Stimulated activated CD4-positive, alpha-beta T cell treated with anti-CD3 and anti-CD28 coated beads, Interleukin-2, amount 100 ng/mL, for 4 hours (primary cell): ENCODE data around the gene ZBED5.

Experiments
- DNase-seq: peaks from one replicate; pipeline ENCODE4 v3.0.0-alpha.2; 2020; ENCODE audit warnings: low read depth

ZBED5 gene

DNA sequence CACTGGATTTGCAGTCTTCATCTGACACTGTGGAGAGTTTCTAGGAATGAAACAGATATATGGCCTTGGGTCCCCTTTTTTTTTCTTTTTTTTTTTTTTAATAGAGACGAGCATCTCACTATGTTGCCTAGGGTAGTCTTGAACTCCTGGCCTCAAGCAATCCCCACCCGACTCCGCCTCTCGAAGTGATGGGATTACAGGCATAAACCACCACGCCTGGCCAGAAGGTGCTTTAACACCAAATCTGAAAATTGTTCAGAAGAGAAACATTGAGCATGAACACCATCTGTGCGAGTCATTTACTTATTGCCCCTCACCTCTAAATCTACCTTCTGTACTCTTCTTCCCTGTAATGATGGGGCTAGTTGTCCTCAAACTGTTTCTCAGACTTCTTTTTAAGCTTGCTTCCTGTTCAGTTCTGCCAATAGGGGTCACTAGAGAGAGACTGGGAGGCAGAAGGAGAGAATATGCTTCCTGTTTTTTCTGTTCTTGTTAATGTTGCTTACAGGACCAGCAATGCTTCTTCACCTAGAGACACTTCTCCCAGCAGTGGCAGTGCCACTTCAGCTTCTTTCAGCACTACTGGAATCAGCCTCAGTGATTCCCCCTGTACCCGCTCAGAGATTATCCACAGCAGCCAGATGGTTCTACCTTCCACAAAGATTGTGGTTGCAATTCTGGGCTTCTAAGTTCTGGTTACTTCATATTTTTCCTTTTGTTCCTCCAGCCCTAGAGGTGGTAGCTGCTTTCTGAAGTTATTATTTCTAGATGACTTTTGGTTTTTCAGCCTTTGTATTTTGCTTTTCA is 20.8 kb upstream of the ZBED5 start:
- peak; percentile 8 for DNase-seq

DNA sequence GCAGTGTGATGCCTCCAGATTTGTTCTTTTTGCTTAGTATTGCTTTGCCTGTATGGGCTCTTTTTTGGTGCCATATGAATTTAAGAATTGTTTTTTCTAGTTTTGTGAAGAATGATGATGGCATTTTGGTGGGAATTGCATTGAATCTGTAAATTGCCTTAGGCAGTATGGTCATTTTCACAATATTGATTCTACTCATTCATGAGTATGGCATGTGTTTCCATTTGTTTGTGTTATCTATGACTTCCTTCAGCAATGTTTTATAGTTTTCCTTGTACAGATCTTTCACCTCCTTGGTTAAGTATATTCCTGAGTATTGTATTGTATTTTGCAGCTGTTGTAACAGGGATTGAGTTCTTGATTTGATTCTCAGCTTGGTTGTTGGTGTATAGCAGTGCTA is 18.3 kb upstream of the ZBED5 start:
- no peak for DNase-seq

DNA sequence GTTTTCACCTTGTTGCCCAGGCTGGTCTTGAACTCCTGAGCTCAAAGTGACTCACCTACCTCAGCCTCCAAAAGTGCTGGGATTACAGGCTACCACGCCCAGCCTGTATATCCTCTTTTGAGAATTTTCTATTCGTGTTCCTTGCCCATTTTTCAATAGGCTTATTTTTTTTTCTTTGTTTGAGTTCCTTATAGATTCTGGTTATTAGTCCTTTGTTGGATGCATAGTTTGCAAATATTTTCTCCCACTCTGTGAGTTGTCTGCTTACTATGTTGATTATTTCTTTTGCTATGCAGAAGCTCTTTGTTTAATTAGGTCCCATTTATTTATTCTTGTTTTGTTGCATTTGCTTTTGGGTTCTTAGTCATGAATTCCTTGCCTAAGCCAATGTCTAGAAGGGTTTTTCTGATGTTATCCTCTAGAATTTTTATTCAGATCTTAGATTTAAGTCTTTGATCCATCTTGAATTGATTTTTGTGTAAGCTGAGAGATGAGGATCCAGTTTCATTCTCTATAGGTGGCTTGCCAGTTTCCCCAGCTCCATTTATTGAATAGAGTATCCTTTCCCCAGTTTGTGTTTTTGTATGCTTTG is 17.7 kb upstream of the ZBED5 start:
- DNase-seq = no peak

DNA sequence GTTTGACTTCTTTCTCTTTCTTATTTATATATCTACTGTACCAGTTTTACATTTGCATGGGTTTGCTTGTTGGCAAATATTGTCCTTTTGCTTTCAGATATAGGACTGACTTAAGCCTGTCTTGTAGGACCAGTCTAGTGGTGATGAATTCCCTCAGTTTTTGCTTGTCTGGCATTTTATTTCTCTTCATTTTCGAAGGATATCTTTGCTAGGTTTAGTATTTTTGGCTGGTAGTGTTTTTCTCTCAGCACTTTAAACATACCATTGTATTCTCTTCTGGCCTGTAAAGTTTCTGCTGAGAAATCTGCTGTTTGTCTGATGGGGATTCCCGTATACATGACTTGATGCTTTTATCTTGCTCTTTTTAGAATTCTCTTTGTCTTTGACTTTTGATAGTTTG is 14.2 kb upstream of the ZBED5 start:
- DNase-seq = no peak

DNA sequence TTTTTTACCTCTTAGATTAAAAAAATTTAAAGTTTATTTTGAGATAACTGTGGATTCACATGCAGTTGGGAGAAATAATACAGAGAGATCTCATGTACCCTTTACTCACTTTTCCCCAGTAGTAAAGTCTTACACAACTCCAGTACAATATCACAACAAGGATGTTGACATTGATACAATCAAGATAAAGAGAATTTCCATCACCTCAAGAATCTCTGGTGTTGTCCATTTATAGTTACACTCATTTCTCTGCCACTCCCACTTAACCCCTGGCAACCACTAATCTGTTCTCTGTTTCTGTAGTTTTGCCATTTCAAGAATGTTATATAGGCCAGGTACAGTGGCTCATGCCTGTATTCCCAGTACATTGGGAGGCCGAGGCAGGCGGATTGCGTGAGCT is 10.5 kb upstream of the ZBED5 start:
- no peak for DNase-seq

DNA sequence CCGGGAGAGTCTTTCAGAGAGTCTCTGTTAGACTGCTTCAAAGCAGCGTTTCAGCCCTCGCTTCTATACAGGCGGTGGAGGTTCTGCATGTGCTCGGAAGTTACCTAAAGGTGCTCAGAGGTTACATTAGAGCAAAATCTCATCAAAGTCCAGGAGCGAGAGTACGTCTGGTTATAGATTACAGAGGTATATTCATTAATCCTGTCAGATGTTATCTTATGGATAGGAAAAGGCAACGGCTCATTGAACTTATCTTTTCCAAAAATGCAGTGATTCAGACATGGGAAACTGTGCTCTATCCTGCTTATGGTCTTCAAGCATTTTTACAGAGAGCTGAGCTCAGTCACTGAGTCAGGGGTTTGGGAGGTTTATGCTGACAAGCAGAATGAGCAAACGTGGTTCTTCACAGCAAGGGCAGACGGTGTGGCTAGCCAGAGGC is 9.1 kb upstream of the ZBED5 start:
- no peak for DNase-seq

DNA sequence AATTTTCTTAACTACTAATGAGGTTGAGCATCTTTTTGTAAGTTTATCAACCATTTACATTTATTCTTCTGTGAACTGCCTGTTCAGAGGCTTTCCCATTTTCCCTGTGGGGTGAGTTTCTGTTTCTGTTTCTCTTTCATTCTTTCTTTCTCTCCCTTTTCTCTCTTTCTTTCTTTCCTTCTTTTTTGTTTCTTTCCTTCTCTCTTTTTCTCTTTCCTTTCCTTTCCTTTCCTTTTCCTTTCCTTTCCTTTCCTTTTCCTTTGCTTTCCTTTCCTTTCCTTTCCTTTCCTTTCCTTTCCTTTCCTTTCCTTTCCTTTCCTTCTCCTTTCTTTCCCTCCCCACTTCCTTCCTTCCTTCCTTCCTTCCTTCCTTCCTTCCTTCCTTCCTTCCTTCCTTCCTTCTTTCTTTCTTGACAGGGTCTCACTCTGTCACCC is 8.0 kb upstream of the ZBED5 start:
- DNase-seq = no peak

DNA sequence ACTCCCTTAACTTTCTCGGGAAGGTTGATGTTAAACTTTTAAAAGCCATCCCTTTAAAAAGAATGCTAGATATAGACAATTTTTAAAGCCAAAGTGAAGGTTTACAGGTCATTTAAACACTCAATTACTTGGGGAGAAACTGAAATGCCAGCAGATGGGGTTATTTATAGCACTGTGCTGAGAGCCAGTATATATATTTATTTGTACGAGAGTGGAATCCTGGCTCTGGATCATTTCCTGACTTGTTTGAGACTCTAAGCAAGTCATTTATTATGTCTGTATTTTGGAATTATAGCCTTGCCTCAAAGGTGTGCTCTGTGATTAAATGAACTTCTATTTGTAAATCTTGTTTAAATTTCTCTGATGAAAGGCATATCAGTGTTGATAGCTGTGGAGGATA is 6.8 kb upstream of the ZBED5 start:
- DNase-seq = no peak

DNA sequence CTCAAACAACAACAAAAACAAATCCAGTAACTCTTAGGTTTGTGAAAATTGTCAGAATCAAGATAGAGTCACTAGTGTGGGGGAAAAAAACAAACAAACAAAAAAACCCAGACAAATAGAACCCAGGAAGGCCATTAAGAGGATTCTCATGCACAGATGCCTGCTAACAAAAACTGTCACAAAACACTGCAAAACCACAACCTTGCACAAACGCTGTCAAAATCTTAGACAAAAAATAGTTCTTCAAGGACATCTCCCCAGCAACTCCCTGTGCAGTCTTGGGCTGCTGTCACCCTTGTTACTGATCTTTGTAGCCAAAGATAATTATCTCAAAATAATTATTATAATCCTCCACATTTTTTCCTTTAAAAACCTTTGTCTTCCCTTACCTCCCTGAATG is 4.6 kb upstream of the ZBED5 start:
- DNase-seq = no peak

DNA sequence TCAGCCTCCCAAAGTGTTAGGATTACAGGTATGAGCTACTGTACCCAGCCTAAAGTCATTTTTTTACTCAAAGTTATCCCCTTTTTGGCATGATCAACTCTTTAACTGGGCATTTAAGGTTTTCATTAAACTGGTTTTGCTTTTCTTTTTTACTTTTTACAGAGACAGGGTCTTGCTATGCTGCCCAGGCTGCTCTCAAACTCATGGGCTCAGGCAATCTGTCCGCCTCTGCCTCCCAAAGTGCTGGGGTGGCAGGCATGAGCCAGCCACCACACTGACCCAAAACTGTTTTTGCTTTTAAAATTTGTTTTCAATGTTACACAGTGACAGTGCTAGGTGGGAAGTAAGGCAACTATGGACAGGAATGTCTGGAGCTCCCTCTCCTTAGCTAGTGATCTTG is 3.9 kb upstream of the ZBED5 start:
- no peak for DNase-seq

DNA sequence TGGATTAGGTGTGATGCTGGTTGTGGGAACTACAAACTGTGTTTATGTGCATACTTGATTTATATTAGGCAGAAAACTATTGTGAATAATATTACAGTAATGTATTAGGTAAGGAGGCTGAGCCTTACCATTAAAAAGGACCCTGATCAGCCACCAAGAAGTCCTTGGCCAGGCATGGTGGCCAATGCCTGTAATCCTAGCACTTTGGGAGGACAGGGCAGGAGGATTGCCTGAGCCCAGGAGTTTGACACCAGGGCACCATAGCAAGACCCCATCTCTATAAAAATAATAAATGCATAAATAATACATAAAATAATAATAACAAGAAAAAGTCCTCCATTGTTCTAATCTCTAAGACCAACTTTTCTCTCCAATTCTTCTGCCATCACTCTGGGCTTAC is 3.2 kb upstream of the ZBED5 start:
- no peak for DNase-seq

DNA sequence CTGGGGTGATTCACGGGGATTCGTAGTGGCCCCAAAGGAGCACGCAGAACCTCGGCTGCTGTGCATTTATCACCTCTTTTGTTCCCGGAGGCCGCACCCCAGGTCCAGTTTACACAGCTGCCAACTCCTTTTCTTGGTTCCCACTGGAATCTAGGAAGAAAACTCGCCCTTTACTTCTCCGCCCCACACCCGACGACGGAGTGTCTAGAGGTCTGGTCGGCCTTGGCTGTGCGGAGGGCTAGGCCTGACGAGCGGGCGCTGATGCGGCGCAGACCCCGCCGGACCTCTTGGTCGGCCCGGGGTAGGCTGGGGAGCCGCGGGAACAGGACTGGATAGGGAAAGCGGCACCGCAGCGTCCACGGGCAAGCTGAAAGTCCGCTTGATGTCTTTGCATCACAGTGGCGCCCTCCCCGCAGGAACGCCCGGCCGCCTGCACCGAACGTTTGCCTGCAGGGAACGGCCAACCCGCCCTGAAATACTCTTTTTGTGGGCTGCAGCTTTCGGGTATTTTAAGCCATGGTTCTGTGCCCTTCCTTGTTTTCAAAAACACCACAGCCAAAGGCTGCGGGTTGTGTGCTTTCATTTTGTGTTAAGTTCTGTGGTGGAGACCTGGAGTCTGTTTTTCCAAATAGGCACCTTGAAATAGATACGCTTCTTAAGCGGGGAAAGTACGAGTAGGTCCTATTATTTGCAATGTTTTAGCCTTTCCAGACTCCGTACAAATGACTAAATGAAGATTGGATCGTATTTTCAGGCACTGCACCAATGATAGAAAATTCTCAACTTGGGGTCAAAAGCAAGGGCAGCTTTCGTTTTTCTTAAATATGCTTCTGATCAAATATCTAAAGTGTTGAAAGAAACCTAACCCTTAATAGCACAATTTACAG is 829 bp upstream of the ZBED5 start:
- DNase-seq = peak; percentile 6

DNA sequence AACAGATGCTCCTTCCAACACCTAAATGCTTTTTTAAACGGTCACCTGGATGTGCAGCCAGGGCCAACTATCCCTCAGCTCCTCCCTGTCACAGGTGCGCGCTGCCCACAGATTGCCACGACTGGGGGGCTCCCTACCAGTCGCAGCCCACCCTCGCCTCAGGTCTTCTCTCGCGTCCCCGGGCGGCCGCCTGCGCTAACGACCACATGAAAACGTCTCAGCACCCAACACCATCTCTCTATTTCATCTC is 469 bp downstream of the ZBED5 start:
- DNase-seq = no peak

DNA sequence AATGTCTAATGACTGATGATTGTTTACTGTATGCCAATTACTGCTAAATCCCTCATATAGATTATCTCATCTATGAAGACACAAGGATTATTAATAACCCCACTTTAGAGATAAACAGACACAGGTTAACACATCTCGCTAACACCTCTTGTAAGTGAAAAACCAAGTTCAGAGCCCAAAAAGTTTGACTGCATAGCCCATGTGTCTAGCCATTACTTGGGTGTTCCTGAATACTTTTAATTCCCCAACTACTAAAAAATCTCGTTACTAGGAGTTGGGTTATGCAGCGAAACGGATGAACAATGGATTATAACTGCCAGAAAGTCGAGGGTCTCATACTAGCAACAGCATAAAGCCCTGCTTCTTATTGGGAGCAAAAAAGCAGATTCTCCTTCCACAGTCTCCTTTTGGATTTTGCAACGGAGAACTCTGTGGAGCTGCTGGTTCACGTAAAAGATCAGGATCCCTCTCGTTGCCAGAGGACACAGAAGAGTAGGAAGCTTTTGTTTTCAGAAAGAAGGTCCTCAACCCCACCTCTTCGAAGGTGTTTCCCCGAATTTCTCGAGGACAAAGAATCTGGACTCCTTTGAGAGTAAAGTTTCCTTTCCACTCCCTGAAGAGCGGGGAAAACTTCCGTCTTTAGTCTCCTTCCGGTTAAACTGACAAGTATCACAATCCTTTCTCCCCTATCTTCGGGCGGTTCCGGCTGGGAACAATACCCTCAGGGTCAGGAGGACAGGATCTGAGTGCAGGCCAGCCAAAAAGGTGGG is 979 bp downstream of the ZBED5 start:
- no peak for DNase-seq

DNA sequence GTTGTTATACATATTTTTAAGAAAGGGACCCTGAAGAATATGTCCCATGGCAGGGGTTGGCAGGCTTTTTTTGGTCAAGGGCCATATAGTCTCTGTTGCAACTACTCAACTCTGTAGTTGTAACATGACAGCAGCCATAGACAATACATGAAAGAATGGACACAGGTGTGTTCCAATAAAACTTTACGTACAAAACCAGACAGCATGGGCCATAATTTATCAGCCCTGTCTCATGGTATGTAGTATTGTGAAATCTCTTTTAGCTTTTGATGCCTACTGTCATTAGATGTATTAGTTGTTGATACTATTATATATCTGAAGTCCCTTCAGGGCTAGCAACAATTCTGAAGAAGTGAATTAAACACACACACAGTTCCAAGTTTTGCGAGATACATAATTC is 2.6 kb downstream of the ZBED5 start:
- DNase-seq = no peak

DNA sequence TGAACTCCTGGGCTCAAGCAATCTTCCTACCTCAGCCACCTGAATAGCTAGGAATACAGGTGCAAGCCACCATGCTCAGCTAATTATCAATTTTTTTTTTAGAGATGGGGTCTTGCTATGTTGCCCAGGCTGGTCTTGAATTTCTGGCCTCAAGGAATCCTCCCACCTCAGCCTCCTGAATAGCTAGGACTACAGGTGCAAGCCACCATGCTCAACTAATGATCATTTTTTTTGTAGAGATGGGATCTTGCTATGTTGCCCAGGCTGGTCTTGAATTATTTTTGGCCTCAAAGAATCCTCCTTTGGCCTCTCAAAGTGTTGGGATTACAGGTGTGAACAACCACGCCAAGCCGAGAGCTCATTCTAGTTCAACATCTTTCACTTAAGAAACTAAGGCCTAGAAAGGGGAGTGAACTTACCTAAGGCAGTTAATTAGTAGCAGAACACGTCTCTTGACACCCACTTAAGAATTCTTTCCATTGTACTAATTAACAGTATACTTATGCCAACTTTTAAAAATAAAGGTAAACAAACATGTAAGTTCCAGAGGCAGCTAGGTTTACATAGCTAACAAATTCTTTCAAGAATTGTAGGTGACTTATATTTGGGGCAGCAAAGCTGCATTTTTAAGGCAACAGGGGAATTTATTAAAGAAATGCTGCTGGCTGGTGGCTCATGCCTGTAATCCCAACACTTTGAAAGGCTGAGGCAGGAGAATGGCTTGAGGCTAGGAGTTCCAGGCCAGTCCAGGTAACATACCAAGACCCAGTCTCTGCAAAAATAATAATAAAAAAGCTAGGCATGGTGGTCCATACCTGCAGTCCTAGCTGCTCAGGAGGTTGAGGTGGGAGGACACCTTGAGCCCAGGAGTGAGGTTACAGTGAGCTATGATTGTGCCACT is 9.6 kb downstream of the ZBED5 start:
- DNase-seq = no peak

DNA sequence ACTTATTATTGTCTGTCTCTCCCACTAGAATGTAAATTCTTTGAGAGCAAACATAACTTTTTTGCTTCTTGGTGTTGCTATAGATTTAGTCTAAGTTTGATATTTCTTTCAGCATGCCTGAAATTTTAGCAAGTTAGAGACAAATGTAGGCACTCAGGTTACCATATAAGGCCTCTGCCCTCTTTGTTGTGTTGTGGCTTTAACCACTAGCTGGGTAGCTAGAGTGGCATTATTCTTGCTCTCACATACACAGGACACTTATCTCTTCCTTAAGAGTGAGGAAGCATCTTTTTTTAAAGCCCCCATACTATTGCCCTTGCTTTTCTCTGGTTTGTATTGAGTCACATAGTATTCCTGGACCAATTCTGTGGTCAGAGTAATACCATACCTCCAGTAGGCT is 11.2 kb downstream of the ZBED5 start:
- DNase-seq = no peak

DNA sequence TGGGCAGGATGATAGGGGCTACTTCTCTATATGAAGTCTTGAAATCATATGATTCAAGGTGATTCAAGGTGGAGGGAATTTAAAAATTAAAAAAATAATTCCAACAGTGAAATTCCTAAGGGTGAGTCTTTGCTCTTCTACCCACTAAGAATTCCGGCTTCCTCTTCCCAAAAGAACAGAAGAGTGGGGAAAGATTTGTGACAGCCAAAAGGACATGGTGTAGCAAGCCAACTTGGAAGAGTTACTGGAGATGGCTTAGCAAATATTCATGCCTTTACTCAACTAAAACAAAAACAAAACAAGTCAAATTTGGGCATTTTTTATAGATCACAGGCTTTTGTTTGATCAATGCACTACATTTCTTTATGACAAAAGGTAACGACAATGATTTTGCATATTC is 12.3 kb downstream of the ZBED5 start:
- DNase-seq = no peak

DNA sequence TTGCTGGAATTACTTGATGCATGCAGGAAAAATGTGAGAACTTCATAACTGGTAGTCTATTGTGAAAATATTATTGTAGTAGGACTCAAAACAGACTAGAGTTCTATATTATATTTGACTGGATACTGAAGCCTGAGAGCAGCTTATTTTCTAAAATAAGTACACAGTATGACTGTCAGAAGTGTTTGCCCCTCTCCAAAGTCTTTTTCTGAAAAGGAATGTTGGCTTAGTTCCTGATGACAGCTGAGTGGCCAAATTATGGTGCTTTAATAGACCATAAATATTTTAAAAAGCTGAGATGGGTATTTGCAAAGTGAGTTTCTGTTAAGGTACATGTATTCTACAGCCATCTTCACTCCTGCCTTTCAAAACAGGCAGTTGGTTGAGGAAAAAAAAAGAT is 13.1 kb downstream of the ZBED5 start:
- no peak for DNase-seq

DNA sequence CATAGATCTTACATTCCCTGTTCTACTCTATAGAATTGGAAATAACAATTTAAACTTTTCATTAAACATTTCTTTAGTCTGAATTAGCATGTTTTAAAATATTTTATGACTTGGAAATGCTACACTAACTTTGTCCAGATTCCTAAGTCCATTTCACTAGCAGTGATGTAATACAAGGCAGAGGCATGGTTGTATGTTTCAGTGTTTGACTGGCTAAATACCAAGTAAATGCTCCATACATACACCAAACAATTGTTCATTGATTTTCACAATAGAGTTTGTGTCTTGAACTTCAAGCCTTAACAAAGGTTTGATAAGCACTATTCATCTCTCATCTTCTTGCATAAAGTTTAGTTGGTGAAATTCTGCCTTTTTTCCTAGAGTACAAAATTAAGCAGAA is 13.5 kb downstream of the ZBED5 start:
- no peak for DNase-seq

DNA sequence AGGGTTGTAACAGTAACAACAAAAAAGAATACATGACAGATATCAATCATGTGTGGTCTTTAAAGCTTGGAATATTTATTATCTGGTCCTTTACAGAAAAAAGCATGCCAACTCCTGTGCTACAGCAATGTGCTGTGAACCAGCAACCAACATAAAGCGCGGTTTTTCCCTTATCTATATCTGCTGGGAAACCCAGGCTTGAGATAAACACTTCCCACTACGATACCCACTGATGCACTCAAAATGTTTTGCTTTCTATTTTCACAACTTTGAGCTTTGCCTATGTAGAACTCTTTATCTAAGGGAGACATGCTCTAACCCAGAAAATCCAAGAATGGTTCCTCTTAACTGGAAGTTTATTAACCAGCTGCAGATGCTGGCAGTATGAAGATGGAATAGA is 19.0 kb downstream of the ZBED5 start:
- DNase-seq = no peak

DNA sequence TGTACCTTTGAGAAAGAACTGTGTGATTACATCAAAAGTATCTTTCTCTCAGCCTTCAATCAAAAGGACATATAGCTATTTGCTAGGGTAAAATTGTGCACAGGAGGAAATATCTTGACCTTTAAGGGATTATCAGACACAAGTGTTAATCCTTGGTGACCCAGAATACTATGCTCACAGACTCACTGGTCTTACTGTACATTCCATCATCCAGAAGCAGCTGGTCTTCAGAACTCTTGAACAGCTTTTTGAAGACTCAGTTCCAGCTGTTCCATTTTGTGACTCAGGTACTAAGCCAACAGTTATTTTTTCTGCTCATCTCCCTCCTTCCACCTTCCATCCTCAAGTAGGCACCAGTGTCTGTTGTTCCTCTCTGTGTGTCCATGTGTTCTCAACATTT is 19.8 kb downstream of the ZBED5 start:
- DNase-seq = no peak
